Activated CD8-positive, alpha-beta T cell treated with anti-CD3 and anti-CD28 coated beads for 36 hours (primary cell): ENCODE data around the gene SLC23A1. TPM values are rescaled to one million over a fixed set of nuclear protein-coding genes. Genes with fewer than 3 reads are reported as not detected.
A peak's percentile ranks its signal among the peaks of the same experiment; 100 is the strongest.

ENCODE experiments used
- ATAC-seq: fragments of 200-7000 bp; cut with Tn5 transposase; one replicate; pipeline ENCODE4 v1.10.0; 2021; ENCODE audit warnings: mild to moderate bottlenecking, moderate library complexity
- CTCF ChIA-PET: fragments of 350-600 bp; sonication (Branson Sonifier 250); formaldehyde crosslinking; loops from one replicate; lab custom pipeline; 2021; ENCODE audit warnings: antibody characterized with exemption; lab: Charles Lee
- POLR2A ChIA-PET: fragments of 350-600 bp; sonication (Branson Sonifier 250); formaldehyde crosslinking; loops from one replicate; lab custom pipeline; 2021; ENCODE audit warnings: antibody characterized with exemption; lab: Charles Lee
- DNase-seq: peaks from one replicate; pipeline ENCODE4 v3.0.0-alpha.2; 2020
- H3K27ac Mint-ChIP-seq: one replicate; pipeline ENCODE4 v1.8.0; 2021; ENCODE audit warnings: mild to moderate bottlenecking, mixed read lengths
- H3K27me3 Mint-ChIP-seq: one replicate; pipeline ENCODE4 v1.8.0; 2021; ENCODE audit warnings: mixed read lengths
- H3K36me3 Mint-ChIP-seq: one replicate; pipeline ENCODE4 v1.8.0; 2021; ENCODE audit warnings: low read depth, mixed read lengths
- H3K4me1 Mint-ChIP-seq: one replicate; pipeline ENCODE4 v1.8.0; 2021; ENCODE audit warnings: low read depth, mixed read lengths
- H3K4me3 Mint-ChIP-seq: one replicate; pipeline ENCODE4 v1.8.0; 2021; ENCODE audit warnings: mild to moderate bottlenecking, moderate library complexity, mixed read lengths
- H3K9me3 Mint-ChIP-seq: one replicate; pipeline ENCODE4 v1.8.0; 2021; ENCODE audit warnings: mixed read lengths
- intact Hi-C: fragments of 100-400 bp; cut with micrococcal nuclease; formaldehyde crosslinking; loops from one replicate; pipeline ENCODE4 v1.10.0; 2022
- total RNA-seq, 2 experiments: library from RNA; stranded (reverse); gene quantifications; one replicate each; pipeline ENCODE4 v1.2.3, GENCODE V29; 2021
- TF ChIP-seq, protein P1 (sequence below): fragments of 200-600 bp; IDR thresholded peaks from one replicate; pipeline ENCODE4 v1.8.0; 2022; ENCODE audit warnings: antibody characterized with exemption, mild to moderate bottlenecking

Gene SLC23A1
- total RNA-seq, 2 experiments from 2014 or later: 0.63 to 0.89 TPM

- ChIA-PET POLR2A (no interaction called here), CTCF (interaction anchor here (1.1 to 13.9 kb wide), 3 partner anchors 10 to 91 kb away, joined by 3 to 444 read pairs (median 4); no protein-coding TSS in a partner anchor)
- DNase-seq: no peak
- Mint-ChIP-seq H3K4me1 (peaks cover 14% of the 10 kb centered on the region), H3K9me3 (no peaks in the 10 kb centered on the region), H3K4me3 (no peak overlapping the region), H3K27me3 (no peaks in the 10 kb centered on the region), H3K36me3 (peaks cover 22% of the 10 kb centered on the region), H3K27ac (no peak overlapping the region)
- TF ChIP-seq, protein P1, sequence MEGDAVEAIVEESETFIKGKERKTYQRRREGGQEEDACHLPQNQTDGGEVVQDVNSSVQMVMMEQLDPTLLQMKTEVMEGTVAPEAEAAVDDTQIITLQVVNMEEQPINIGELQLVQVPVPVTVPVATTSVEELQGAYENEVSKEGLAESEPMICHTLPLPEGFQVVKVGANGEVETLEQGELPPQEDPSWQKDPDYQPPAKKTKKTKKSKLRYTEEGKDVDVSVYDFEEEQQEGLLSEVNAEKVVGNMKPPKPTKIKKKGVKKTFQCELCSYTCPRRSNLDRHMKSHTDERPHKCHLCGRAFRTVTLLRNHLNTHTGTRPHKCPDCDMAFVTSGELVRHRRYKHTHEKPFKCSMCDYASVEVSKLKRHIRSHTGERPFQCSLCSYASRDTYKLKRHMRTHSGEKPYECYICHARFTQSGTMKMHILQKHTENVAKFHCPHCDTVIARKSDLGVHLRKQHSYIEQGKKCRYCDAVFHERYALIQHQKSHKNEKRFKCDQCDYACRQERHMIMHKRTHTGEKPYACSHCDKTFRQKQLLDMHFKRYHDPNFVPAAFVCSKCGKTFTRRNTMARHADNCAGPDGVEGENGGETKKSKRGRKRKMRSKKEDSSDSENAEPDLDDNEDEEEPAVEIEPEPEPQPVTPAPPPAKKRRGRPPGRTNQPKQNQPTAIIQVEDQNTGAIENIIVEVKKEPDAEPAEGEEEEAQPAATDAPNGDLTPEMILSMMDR: no peak
- intact Hi-C loops: no loop called here
- ATAC-seq: no peak
Observed at GRCh38 chr5:139425497-139425896, 42.4 kb upstream of the SLC23A1 start.

GRCh38 chr5:139422307-139422893 is 39.3 kb upstream of the SLC23A1 start:
- H3K36me3 Mint-ChIP-seq: peaks cover 39% of the 10 kb centered on the region
- H3K4me3 Mint-ChIP-seq: no peak overlapping the region
- TF ChIP-seq, protein P1: peak; percentile 96
- ATAC-seq (peak; percentile 96), DNase-seq (peak; percentile 72)
- CTCF ChIA-PET: interaction anchor here (0.6 to 13.9 kb wide), 49 partner anchors 8 to 343 kb away, joined by 3 to 444 read pairs (median 5); partner anchors contain the start of genes DNAJC18, SMIM33, STING1 and UBE2D2
- no peaks in the 10 kb centered on the region for H3K27me3 Mint-ChIP-seq
- intact Hi-C loops: loop anchor here (1.0 kb wide), 1 partner anchor 91 kb away; no protein-coding TSS in a partner anchor
- peaks cover 5% of the 10 kb centered on the region for H3K4me1 Mint-ChIP-seq
- H3K27ac Mint-ChIP-seq: no peak overlapping the region
- H3K9me3 Mint-ChIP-seq: no peaks in the 10 kb centered on the region
- POLR2A ChIA-PET: interaction anchor here (0.6 to 2.2 kb wide), 9 partner anchors 11 to 138 kb away, joined by 3 to 5 read pairs (median 3); partner anchors contain the start of genes SMIM33, SPATA24 and STING1

GRCh38 chr5:139419226-139420192 is 36.4 kb upstream of the SLC23A1 start:
- Mint-ChIP-seq H3K36me3 (peaks cover 44% of the 10 kb centered on the region), H3K27me3 (no peaks in the 10 kb centered on the region), H3K4me1 (peaks cover 30% of the 10 kb centered on the region), H3K9me3 (no peaks in the 10 kb centered on the region), H3K27ac (no peak overlapping the region), H3K4me3 (no peak overlapping the region)
- CTCF ChIA-PET: interaction anchor here (0.9 to 13.9 kb wide), 9 partner anchors 9 to 346 kb away, joined by 3 to 444 read pairs (median 5); partner anchors contain the start of genes SMIM33, SPATA24 and STING1
- TF ChIP-seq, protein P1: no peak
- intact Hi-C loops: no loop called here
- DNase-seq (no peak), ATAC-seq (no peak)
- POLR2A ChIA-PET: interaction anchor here (0.8 to 2.4 kb wide), 7 partner anchors 13 to 98 kb away, joined by 3 to 10 read pairs (median 3); partner anchors contain the start of gene DNAJC18

DNA sequence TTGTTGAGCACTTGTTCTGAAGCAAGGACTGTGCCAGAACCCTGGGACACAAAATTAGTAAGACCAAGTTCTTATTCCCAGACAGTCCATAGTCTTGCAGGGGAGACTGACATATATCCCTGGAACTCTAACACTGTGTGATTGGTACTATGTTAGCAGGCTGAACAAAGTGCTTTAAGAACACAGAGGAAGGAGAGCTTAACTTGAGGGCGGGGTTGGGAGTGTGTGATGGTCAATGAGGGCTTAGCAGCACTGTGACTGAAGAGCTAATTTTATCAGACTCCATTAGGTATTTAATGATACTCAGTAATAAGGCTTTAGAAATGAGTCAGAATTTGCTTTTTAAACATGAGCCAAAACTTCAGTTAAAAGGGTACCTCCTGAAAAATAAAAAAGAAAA is 35.7 kb upstream of the SLC23A1 start:
- Mint-ChIP-seq H3K9me3 (no peaks in the 10 kb centered on the region), H3K27ac (no peak overlapping the region), H3K36me3 (peaks cover 42% of the 10 kb centered on the region), H3K4me1 (peaks cover 37% of the 10 kb centered on the region), H3K27me3 (no peaks in the 10 kb centered on the region), H3K4me3 (no peak overlapping the region)
- ATAC-seq: no peak
- DNase-seq: no peak
- intact Hi-C loops: no loop called here
- ChIA-PET POLR2A (interaction anchor here (0.8 to 0.9 kb wide), 2 partner anchors 20 to 99 kb away, joined by 3 read pairs; partner anchors contain the start of gene DNAJC18), CTCF (interaction anchor here (1.0 to 13.9 kb wide), 4 partner anchors 8 to 347 kb away, joined by 3 to 444 read pairs (median 6); no protein-coding TSS in a partner anchor)
- TF ChIP-seq, protein P1: no peak
